H1 (cell line): ENCODE data around the gene TRPM1. TPM values are rescaled to one million over a fixed set of nuclear protein-coding genes. Genes with fewer than 3 reads are reported as not detected.

Source experiments
- CTCF ChIA-PET: fragments of 300-600 bp; sonication (Branson Sonifier 250); formaldehyde crosslinking; loops from one replicate; lab custom pipeline; 2021; ENCODE audit not compliant: partially characterized antibody; lab: Charles Lee
- POLR2A ChIA-PET: fragments of 300-600 bp; sonication (Branson Sonifier 250); formaldehyde crosslinking; loops from one replicate; lab custom pipeline; 2021; ENCODE audit warnings: inconsistent platforms; ENCODE audit not compliant: partially characterized antibody; lab: Charles Lee
- DNase-seq, 2 experiments: peaks; one replicate each; pipeline versions ENCODE4 v3.0.0 to v3.0.0-alpha.2; 2010 to 2022; ENCODE audit warnings: low spot score in 2 of 2, low read depth in 1 of 2, mixed read lengths in 1 of 2
- FAIRE-seq: peaks from 2 replicates; lab custom pipeline; 2011; peaks lifted over from hg19 to GRCh38; lab: Jason Lieb, UNC
- H2AFZ ChIP-seq: 2 replicates; pipeline ENCODE4 v1.8.1; 2012; ENCODE audit warnings: low read length, inconsistent platforms
- H2AK5ac ChIP-seq: 2 replicates; pipeline ENCODE4 v1.6.1; 2013; ENCODE audit warnings: low read depth, low read length
- H2BK120ac ChIP-seq: replicated peaks from 2 replicates; pipeline ENCODE3; 2013; ENCODE audit warnings: low read depth, low read length, inconsistent platforms
- H2BK12ac ChIP-seq: 2 replicates; pipeline ENCODE4 v1.6.1; 2013; ENCODE audit warnings: low read depth, low read length
- H2BK15ac ChIP-seq: 2 replicates; pipeline ENCODE4 v1.6.1; 2013; ENCODE audit warnings: low read length
- H2BK20ac ChIP-seq: 2 replicates; pipeline ENCODE4 v1.6.1; 2013; ENCODE audit warnings: low read length
- H2BK5ac ChIP-seq: 2 replicates; pipeline ENCODE4 v1.6.1; 2013; ENCODE audit warnings: low read depth, low read length
- H3K14ac ChIP-seq: 2 replicates; pipeline ENCODE4 v1.6.1; 2013; ENCODE audit warnings: inconsistent platforms; ENCODE audit not compliant: insufficient read length
- H3K18ac ChIP-seq: 2 replicates; pipeline ENCODE4 v1.6.1; 2013; ENCODE audit warnings: low read length; ENCODE audit errors: extremely low read depth
- H3K23ac ChIP-seq: 2 replicates; pipeline ENCODE4 v1.6.1; 2013; ENCODE audit warnings: inconsistent platforms; ENCODE audit not compliant: insufficient read length
- H3K23me2 ChIP-seq: 2 replicates; pipeline ENCODE4 v1.6.1; 2013; ENCODE audit warnings: low read depth, low read length
- H3K27ac ChIP-seq: 2 replicates; pipeline ENCODE4 v1.6.1; 2011; ENCODE audit warnings: low read depth, low read length, inconsistent platforms
- H3K27me3 ChIP-seq, 4 experiments: replicated peaks in 1 of 4; 1 replicate in 1 of 4; 2 replicates in 3 of 4; pipeline versions ENCODE4 v1.6.1 to v1.8.1; 2011 to 2013; ENCODE audit warnings: low read length in 3 of 4, mild to moderate bottlenecking in 3 of 4, inconsistent platforms in 2 of 4, mixed read lengths in 2 of 4, moderate library complexity in 1 of 4; ENCODE audit not compliant: control insufficient read depth in 3 of 4, insufficient read depth in 3 of 4; ENCODE audit errors: extremely low read depth in 1 of 4
- H3K36me3 ChIP-seq, 4 experiments: 2 replicates each; pipeline versions ENCODE4 v1.6.1 to v1.8.1; 2011 to 2013; ENCODE audit warnings: mild to moderate bottlenecking in 4 of 4, low read length in 3 of 4, moderate library complexity in 2 of 4, control low read depth in 1 of 4, inconsistent platforms in 1 of 4; ENCODE audit not compliant: insufficient read depth in 4 of 4, control insufficient read depth in 2 of 4
- H3K4ac ChIP-seq: replicated peaks from 2 replicates; pipeline ENCODE3; 2013; ENCODE audit warnings: low read length, low read depth, mixed read lengths, inconsistent platforms; ENCODE audit not compliant: insufficient read length
- H3K4me1 ChIP-seq, 4 experiments: replicated peaks in 1 of 4; 1 replicate in 1 of 4; 2 replicates in 3 of 4; pipeline versions ENCODE4 v1.6.1 to v1.8.1; 2011 to 2013; ENCODE audit warnings: low read length in 3 of 4, inconsistent platforms in 2 of 4, mixed read lengths in 1 of 4; ENCODE audit not compliant: insufficient read depth in 4 of 4, control insufficient read depth in 3 of 4
- H3K4me2 ChIP-seq, 2 experiments: 2 replicates each; pipeline versions ENCODE4 v1.6.1 to v1.8.1; 2011 to 2013; ENCODE audit warnings: low read depth in 2 of 2, low read length in 2 of 2, control low read depth in 1 of 2, inconsistent platforms in 1 of 2, mild to moderate bottlenecking in 1 of 2; ENCODE audit not compliant: insufficient read depth in 1 of 2
- H3K4me3 ChIP-seq, 4 experiments: fragments of 200-600, 300-600 bp in 1 of 4; sonication (generic), shearing (Covaris generic), sonication (Bioruptor Twin) in 1 of 4; 2 replicates each; pipeline versions ENCODE4 v1.5.1 to v1.8.1; 2011 to 2016; ENCODE audit warnings: low read length in 4 of 4, low read depth in 3 of 4, control low read depth in 2 of 4, inconsistent platforms in 2 of 4, mild to moderate bottlenecking in 2 of 4, mixed read lengths in 1 of 4, moderate library complexity in 1 of 4; ENCODE audit not compliant: insufficient read depth in 2 of 4; ENCODE audit errors: extremely low read depth in 1 of 4
- H3K56ac ChIP-seq: replicated peaks from 2 replicates; pipeline ENCODE3; 2013; ENCODE audit warnings: low read depth, mild to moderate bottlenecking, mixed read lengths, low read length, inconsistent platforms; ENCODE audit not compliant: insufficient read length
- H3K79me1 ChIP-seq: 2 replicates; pipeline ENCODE4 v1.6.1; 2013; ENCODE audit warnings: low read depth, low read length, control low read depth
- H3K79me2 ChIP-seq, 2 experiments: 2 replicates each; pipeline versions ENCODE4 v1.6.1 to v1.8.1; 2012 to 2013; ENCODE audit warnings: low read length in 2 of 2, mild to moderate bottlenecking in 2 of 2, inconsistent platforms in 1 of 2; ENCODE audit not compliant: insufficient read depth in 2 of 2, control insufficient read depth in 1 of 2
- H3K9ac ChIP-seq, 4 experiments: replicated peaks in 1 of 4; 1 replicate in 1 of 4; 2 replicates in 3 of 4; pipeline versions ENCODE4 v1.6.1 to v1.8.1; 2011 to 2013; ENCODE audit warnings: low read depth in 3 of 4, low read length in 3 of 4, control low read depth in 2 of 4, mild to moderate bottlenecking in 2 of 4, moderate library complexity in 2 of 4, inconsistent platforms in 1 of 4; ENCODE audit errors: extremely low read depth in 1 of 4
- H3K9me3 ChIP-seq, 2 experiments: 2 replicates each; pipeline versions ENCODE4 v1.6.1 to v1.8.1; 2012 to 2013; ENCODE audit warnings: mild to moderate bottlenecking in 2 of 2, moderate library complexity in 2 of 2, control low read depth in 1 of 2, inconsistent platforms in 1 of 2, low read depth in 1 of 2, low read length in 1 of 2, mixed read lengths in 1 of 2; ENCODE audit not compliant: insufficient read depth in 2 of 2
- H4K20me1 ChIP-seq, 2 experiments: replicated peaks in 1 of 2; 2 replicates each; pipeline versions ENCODE3 to v1.8.1; 2011 to 2013; ENCODE audit warnings: inconsistent platforms in 2 of 2, low read length in 2 of 2, mild to moderate bottlenecking in 1 of 2; ENCODE audit not compliant: insufficient read depth in 2 of 2, control insufficient read depth in 1 of 2
- H4K5ac ChIP-seq: 2 replicates; pipeline ENCODE4 v1.6.1; 2013; ENCODE audit warnings: low read length, low read depth, mixed read lengths, inconsistent platforms; ENCODE audit not compliant: insufficient read length
- H4K8ac ChIP-seq: 2 replicates; pipeline ENCODE4 v1.8.0; 2013; ENCODE audit warnings: mild to moderate bottlenecking, moderate library complexity, low read length, inconsistent platforms; ENCODE audit not compliant: insufficient read depth; ENCODE audit errors: extremely low read depth
- H4K91ac ChIP-seq: replicated peaks from 2 replicates; pipeline ENCODE3; 2013; ENCODE audit warnings: low read length, mixed read lengths, inconsistent platforms; ENCODE audit not compliant: insufficient read length
- WGBS, 2 experiments: shearing (Covaris generic) in 1 of 2; methylation state at CpG; one replicate each; pipeline versions ENCODE4 v1.1.6 to v1.1.7; 2013 to 2015; ENCODE audit warnings: low lambda C conversion rate in 2 of 2, mixed read lengths in 2 of 2, inconsistent platforms in 1 of 2, low coverage in 1 of 2, missing lambda C conversion rate in 1 of 2; ENCODE audit not compliant: insufficient replicate concordance in 2 of 2, insufficient coverage in 1 of 2, insufficient read length in 1 of 2; ENCODE audit errors: extremely low coverage in 1 of 2, missing lambda C conversion rate in 1 of 2; 5-methylcytosine and 5-hydroxymethylcytosine counted together
- polyA plus RNA-seq, 7 experiments: library from polyadenylated mRNA; depleted of rRNA in 3 of 7; stranded (reverse) in 5 of 7; unstranded in 2 of 7; fragments of >200 nt in 5 of 7; fragments of 200-250 nt in 2 of 7; gene quantifications; 1 replicate in 5 of 7; 2 replicates in 1 of 7; 4 replicates in 1 of 7; pipeline versions ENCODE4 v1.2.1 to v1.2.3, GENCODE V29; 2011 to 2013; ENCODE audit warnings: missing spikeins in 2 of 7, mixed read lengths in 2 of 7
- total RNA-seq: library from RNA; stranded (reverse); fragmentation: NEBNext Ultra II Directional; extraction: Animal tissue kit (Norgen Biotek cat#: 25700); gene quantifications from 2 replicates; pipeline ENCODE4 v1.2.1, GENCODE V29; 2021

Gene TRPM1
- total and polyA plus RNA-seq, 2 of the 8 experiments (the other 6 are each of a cell fraction or from before 2014, with no cell fraction given) = 0.05 TPM; not detected in 1

DNA sequence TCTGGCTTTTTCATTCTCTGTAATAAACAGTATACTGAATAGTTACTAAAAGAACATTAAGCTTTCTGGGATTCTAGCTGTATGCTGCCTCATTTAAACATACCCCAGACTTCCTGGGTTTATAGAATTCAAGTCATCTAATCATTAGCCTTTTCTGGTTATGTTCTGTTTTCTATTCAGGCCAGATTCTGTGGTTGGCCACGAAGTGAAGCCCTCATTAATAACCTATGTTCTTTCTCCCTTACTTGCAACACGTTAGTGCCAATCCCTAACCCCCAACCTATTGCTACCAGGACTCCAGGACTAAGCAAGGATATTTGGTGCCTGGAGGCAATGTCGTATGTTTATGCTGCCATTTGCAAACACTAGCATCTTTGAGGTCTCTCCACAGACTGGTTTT is 81.5 kb downstream of the TRPM1 start:
- 78% methylated on average over 3 of the region's 3 CpGs; no CpG with 5 or more reads in 1 of the 2 experiments for WGBS, 2 experiments
- H3K4me3 ChIP-seq = no peak overlapping the region
- H3K79me1 ChIP-seq = no peaks in the 10 kb centered on the region
- no peak overlapping the region for H2AK5ac ChIP-seq
- H3K27me3 ChIP-seq = no peaks in the 10 kb centered on the region; a peak in 1 of 7 replicates
- H3K4me2 ChIP-seq = no peak overlapping the region
- POLR2A ChIA-PET = no interaction called here
- no peak overlapping the region for H2BK15ac ChIP-seq
- no peak overlapping the region for H3K23ac ChIP-seq
- CTCF ChIA-PET = no interaction called here
- H3K14ac ChIP-seq = no peak overlapping the region
- no peak overlapping the region for H3K4ac ChIP-seq
- H3K27ac ChIP-seq = no peak overlapping the region
- no peak overlapping the region for H2AFZ ChIP-seq
- H4K5ac ChIP-seq = no peak overlapping the region
- H4K91ac ChIP-seq = no peak overlapping the region
- H3K4me1 ChIP-seq = peaks cover 0 to 12% (median 6%) of the 10 kb centered on the region in 4 experiments; a peak in 5 of 7 replicates
- no peak overlapping the region for H2BK20ac ChIP-seq
- no peak overlapping the region for H3K56ac ChIP-seq
- H4K8ac ChIP-seq = no peak overlapping the region
- no peaks in the 10 kb centered on the region for H3K79me2 ChIP-seq
- H3K9me3 ChIP-seq = no peaks in the 10 kb centered on the region
- DNase-seq = no peak
- H2BK12ac ChIP-seq = no peak overlapping the region
- no peak overlapping the region for H2BK120ac ChIP-seq
- no peak for FAIRE-seq
- H3K23me2 ChIP-seq = no peaks in the 10 kb centered on the region
- no peak overlapping the region for H3K9ac ChIP-seq
- no peak overlapping the region for H3K18ac ChIP-seq
- no peaks in the 10 kb centered on the region for H3K36me3 ChIP-seq
- no peaks in the 10 kb centered on the region for H4K20me1 ChIP-seq
- H2BK5ac ChIP-seq = no peak overlapping the region
